IPS-18c (cell line): Measurements from ENCODE around the gene CDKN2AIP.
"Not testable (repeated sequence)": the region's sequence is repeated elsewhere in the genome, so short reads cannot be mapped to it uniquely, and the experiment has no call there.

Experiments used
- H3K4me3 ChIP-seq: 2 replicates; pipeline ENCODE4 v1.7.0; 2013; ENCODE audit warnings: low read depth, mild to moderate bottlenecking, low read length, moderate library complexity; ENCODE audit not compliant: insufficient read depth
- H3K9me3 ChIP-seq: one replicate; pipeline ENCODE4 v1.6.1; 2013; ENCODE audit warnings: mild to moderate bottlenecking, low read length, moderate library complexity; ENCODE audit not compliant: control insufficient read depth, insufficient read depth

The CDKN2AIP gene

DNA sequence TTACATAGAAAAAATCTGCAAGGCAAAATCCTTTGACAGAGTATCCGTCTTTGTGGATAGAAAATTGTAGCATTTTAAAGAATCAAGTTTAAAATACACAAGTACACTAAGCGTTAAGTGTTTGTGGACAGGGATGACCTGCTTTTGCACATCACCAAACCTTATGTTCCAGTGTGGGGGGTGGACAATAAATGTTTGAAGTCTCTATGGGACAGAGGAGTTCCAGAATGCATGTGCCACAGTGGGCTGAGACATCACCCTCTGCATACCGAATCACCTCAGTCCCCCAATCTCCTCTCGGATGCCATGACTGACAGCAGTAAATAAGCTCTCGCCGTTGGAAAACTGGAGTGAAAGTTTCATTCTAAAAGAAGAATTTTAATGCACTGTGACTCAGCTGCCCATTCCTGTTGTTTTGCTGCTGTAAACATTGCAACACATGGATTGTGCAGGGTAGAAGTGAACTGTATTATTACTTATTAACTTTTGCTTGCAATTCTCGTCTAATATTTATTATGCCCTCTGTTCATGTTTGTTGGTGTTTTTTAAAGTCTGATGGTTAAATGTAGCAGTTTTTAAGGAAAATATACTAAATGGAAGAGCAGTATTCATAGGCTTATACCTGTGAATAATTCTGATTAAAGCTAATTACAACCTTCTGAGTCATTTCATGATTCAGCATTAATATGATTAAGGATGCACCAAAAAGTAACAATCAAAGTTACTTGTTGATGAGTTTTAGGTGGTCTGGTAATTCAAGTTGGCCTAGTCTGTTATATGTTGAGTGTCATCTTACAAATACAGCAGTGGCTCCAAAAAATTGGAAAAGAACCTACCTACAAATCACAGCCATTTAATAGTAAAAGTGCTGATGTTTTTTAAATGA is 24.0 kb downstream of the CDKN2AIP start:
- no peak overlapping the region for H3K4me3 ChIP-seq

DNA sequence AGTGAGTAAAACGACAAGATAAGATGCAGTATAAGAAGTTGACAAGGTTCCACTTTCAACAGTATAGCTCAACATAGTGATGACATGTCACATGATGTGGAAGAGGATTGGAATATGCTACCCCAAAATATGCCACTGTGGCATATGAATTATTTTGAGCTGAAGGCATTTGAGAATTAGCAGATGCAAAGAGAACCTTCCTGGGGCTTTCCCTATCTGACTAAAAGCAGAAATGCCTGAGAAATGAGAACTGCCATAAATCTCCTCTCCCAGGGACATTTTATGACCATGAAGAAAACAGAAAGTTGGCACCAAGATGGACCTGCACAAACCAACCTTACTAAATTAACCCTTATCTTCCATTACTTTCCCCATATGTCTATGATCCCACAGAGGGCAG is 24.8 kb downstream of the CDKN2AIP start:
- no peak overlapping the region for H3K4me3 ChIP-seq
- no peaks in the 10 kb centered on the region for H3K9me3 ChIP-seq

More for the DNA sequence above, 24.0 kb downstream of the CDKN2AIP start:
- no peaks in the 10 kb centered on the region for H3K9me3 ChIP-seq

DNA sequence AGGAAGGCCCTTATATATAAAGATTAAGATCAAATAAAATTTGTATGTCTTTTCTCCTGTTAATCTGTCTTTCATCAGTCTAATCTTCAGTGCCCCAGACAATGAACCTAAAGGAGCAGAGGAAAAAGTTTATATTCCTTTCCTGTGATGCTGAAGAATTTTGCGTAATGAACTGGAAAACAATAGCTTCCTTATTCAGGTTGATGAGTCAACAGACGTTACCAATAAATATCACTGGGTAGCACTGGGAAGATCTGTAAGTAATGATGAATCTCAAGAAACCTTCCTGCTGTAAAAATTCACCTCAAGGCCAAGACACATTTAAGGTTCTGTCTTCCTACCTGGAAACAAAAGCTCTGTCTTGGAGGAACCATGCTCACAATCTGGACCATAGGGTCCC is 25.5 kb downstream of the CDKN2AIP start:
- H3K9me3 ChIP-seq: no peaks in the 10 kb centered on the region
- no peak overlapping the region for H3K4me3 ChIP-seq

DNA sequence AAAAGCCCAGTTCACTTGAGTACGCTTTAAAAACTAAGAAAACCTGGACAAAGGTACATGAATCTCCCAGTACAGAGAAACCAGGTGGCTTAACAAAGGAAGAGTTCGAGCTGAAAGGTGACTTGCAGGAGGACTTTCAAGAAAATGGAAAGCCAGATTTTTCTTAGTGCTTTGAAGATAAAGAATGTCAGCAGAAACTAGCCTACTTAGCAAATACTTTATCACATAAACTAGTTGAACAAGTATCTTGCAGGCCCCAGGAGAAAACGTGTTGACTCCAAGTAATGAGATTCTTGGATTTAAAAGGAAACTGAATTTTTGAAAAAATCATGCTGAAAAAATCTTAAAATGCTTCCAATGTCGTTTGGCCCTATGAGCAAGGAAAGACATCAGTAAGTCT is 26.4 kb downstream of the CDKN2AIP start:
- Histone ChIP-seq H3K4me3 (no peak overlapping the region), H3K9me3 (no peaks in the 10 kb centered on the region)

DNA sequence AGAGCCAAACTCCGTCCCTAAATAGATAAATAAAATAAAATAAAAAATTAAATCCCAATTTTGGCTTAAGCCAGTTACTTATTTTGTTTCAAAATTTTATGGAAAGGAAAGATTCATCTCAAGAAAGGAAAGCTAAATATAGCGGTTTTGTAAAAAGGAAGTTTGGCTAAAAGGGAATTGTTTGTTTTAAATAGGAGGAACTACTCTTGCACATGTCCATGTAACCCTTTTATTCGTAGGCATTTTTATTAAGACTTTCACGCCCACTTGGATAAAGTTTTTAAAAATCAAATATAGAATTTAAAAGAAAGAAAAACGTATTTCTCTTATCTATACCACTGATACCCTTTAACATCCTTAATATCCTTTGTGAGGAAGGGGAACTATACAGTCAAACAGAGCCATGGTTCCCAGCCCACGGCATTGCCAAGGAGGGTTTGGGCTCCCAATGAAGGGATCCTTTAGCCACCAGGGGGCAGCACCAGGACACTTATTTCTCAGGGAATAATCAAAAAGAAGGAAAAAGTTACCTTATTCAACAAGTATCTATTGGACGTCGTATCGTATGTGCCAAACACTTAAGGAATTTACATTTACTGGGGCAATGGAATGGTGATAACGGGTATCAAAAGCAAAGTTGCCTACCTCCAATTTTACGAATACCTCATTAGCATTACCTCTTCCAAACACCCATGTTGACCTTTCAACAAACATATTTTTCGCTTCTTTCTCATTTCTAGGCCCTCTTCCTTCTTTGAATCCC is 27.7 kb downstream of the CDKN2AIP start:
- H3K9me3 ChIP-seq: no peaks in the 10 kb centered on the region
- no peak overlapping the region for H3K4me3 ChIP-seq

DNA sequence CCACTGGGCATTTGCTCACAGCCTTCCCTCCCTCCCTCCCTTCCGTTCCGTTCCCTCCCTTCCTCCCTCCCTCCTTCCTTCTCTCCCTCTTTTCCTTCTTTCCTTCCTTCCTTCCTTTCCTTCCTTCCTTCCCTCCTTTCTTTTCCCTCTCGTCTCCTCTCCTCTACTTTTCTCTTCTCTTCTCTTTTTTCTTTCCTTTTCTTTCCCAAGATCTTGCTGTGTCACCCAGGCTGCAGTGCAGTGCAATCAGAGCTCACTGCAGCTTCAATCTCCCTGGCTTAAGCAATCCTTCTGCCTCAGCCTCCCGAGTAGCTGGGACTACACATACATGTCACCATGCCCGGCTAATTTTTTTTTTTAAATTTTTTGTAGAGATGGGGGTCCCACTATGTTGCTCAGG is 33.7 kb downstream of the CDKN2AIP start:
- H3K4me3 ChIP-seq: no peak overlapping the region
- no peaks in the 10 kb centered on the region for H3K9me3 ChIP-seq

DNA sequence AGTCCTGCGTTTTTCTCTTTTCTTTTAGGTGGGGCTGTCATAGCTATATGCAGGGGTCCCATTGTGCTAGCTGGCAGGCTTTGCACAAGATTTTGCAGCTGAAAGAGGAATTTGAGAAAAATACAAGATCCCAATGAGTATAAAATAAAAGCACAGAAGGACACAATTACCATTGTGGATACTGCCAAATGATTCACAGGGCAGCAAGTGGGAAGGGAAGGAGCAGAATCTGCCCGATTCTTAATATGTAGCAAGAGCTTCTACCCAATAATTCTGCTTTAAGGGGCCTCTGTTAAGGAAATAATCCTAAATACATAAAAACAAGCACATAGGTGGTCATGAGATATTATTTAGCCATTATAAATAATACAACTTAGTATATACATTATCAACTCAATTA is 34.5 kb downstream of the CDKN2AIP start:
- no peak overlapping the region for H3K4me3 ChIP-seq
- no peaks in the 10 kb centered on the region for H3K9me3 ChIP-seq

DNA sequence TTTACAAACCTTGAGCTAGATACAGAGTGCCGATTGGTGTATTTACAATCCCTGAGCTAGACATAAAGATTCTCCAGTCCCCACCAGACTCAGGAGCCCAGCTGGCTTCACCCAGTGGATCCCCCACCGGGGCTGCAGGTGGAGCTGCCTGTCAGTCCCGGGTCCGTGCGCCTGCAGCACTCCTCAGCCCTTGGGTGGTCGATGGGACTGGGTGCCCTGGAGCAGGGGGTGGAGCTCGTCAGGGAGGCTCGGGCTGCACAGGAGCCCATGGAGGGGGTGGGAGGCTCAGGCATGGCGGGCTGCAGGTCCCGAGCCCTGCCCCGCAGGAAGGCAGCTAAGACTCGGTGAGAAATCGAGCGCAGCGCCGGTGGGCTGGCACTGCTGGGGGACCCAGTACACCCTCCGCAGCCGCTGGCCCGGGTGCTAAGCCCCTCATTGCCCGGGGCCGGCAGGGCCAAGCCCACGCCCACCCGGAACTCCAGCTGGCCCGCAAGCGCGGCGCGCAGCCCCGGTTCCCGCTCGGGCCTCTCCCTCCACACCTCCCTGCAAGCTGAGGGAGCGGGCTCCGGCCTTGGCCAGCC is 38.2 kb downstream of the CDKN2AIP start:
- not testable (repeated sequence) for H3K4me3 ChIP-seq, H3K9me3 ChIP-seq

DNA sequence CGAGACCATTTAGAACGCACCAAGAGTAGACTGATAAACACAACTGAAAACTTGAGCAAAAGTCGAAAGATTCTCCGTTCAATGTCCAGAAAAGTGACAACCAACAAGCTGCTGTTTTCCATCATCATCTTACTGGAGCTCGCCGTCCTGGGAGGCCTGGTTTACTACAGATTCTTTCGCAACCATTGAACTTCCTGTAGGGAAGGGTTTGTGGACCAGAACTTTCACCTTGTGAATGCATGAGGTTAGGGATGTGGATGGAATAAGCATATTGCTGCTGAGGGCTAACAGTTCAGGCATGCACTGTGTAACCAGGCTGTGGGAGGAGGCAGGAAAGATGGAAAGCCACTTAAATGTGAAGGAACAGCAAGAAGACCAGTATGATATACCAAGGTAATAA is 39.6 kb downstream of the CDKN2AIP start:
- no peak overlapping the region for H3K4me3 ChIP-seq
- H3K9me3 ChIP-seq: no peaks in the 10 kb centered on the region

DNA sequence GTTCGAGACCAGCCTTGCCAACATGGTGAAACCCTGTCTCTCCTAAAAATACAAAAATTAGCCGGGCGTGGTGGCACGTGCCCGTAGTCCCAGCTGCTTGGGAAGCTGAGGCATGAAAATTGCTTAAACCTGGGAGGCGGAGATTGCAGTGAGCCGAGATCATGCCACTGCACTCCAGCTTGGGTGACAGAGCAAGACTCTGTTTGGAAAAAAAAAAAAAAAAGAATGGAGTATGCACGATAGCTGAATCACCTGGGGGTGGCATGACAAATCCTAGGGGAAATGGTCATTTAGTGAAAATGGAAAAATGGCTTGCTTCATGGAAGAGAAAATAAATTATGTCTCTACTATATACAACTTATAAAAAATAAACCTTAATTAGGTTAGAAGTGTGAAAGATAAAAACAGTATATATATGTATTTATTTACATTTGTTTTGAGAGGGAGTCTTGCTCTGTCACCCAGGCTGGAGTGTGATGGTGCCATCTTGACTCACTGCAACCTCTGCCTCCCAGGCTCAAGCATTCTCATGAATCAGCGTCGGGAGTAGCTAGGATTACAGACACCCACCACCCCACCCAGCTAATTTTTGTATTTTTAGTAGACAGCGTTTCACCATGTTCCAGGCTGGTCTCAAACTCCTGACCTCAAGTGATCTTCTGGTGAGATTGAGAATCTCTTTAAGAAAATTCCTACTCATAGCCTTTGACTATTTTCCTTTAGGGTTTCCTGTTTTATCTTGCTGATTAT is 41.1 kb downstream of the CDKN2AIP start:
- Histone ChIP-seq H3K4me3 (no peak overlapping the region), H3K9me3 (no peaks in the 10 kb centered on the region)

DNA sequence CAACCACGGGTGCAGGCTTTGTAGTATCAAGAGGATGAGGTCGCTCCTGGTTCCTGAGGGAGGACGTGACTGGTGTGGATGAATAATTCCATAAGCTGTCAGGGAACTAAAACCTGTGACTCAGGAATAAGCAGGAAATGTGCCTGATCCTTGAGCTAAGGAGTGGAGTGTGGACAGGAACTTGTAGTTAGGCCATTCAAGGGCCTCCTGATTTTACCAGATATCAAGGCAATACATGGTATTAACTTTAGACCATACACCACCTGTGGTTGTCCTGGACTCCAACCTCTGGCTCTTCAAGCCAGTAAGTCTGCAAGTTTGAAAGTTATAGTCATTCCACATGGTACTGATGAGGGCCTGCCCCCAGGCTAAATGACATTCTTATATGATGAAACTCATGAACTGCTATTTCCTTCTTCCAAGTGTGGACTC is 48.4 kb downstream of the CDKN2AIP start:
- no peak overlapping the region for H3K4me3 ChIP-seq
- peaks cover 5% of the 10 kb centered on the region for H3K9me3 ChIP-seq

DNA sequence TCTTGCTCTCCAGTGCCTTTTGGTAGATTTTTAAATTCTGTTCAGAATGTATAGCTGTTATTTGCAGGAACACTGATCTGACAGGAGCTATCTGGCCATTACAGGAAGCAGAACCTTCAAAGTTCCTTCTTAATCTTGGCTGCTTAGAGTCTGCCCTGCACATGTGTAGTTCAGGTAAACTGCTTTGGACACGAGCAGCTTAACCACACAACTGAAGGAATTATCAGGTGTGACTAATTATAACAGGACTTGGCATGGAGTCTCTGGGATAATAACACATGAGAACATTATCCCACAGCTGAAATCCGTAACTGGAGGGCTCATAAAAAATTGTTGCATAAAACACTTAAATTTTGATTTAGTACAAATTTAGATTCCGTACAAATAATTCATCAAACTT is 48.8 kb downstream of the CDKN2AIP start:
- Histone ChIP-seq H3K4me3 (no peak overlapping the region), H3K9me3 (peaks cover 5% of the 10 kb centered on the region)

DNA sequence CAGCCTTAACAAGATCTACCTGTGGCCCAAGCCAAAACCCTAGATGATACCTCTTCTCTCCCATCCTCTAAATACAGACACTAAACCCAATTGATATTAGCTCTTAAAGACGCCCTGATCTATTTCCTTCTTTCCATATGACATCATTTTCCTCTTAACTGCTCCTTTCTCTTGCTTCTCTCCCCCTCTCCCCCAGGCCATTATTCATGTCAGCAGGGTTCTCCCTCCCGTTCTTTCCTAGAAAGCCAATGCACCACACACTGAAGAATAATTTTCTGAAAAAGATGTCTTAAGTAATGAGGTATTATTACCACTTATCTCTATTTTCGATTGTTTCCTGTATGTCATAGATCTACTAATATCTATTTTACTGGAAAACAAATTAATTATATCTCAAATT is 50.7 kb downstream of the CDKN2AIP start:
- H3K4me3 ChIP-seq: no peak overlapping the region
- peaks cover 5% of the 10 kb centered on the region for H3K9me3 ChIP-seq
